ENCODE results near the gene M1AP. TPM values are rescaled to one million over a fixed set of nuclear protein-coding genes. Genes with fewer than 3 reads are reported as not detected.
A peak's percentile ranks its signal among the peaks of the same experiment; 100 is the strongest.

Gene M1AP
- total RNA-seq, 1 donor from 2014 or later: 0.10 TPM

GRCh38 chr2:74675090-74675489 is 27.0 kb upstream of the M1AP start:
- Mint-ChIP-seq H3K9me3 (no peaks in the 10 kb centered on the region), H3K4me3 (no peak overlapping the region), H3K4me1 (ENCODE audit: low read depth) (no peaks in the 10 kb centered on the region), H3K27me3 (ENCODE audit: insufficient read depth) (no peaks in the 10 kb centered on the region), H3K36me3 (ENCODE audit: low read depth) (peaks cover 1% of the 10 kb centered on the region), H3K27ac (no peak overlapping the region)
- intact Hi-C loops (cut with micrococcal nuclease): no loop called here
- no peak for DNase-seq (ENCODE audit: low spot score)

- Mint-ChIP-seq H3K4me3 (no peak overlapping the region), H3K36me3 (ENCODE audit: low read depth) (peaks cover 1% of the 10 kb centered on the region), H3K27ac (no peak overlapping the region), H3K4me1 (ENCODE audit: low read depth) (no peaks in the 10 kb centered on the region), H3K9me3 (no peaks in the 10 kb centered on the region), H3K27me3 (ENCODE audit: insufficient read depth) (no peaks in the 10 kb centered on the region)
- no peak for DNase-seq (ENCODE audit: low spot score)
- intact Hi-C loops (cut with micrococcal nuclease): no loop called here
Observed at GRCh38 chr2:74673826-74674528, 25.8 kb upstream of the M1AP start.

GRCh38 chr2:74671479-74671878 is 23.3 kb upstream of the M1AP start:
- Mint-ChIP-seq H3K4me1 (ENCODE audit: low read depth) (no peaks in the 10 kb centered on the region), H3K27ac (no peak overlapping the region), H3K36me3 (ENCODE audit: low read depth) (peaks cover 1% of the 10 kb centered on the region), H3K4me3 (no peak overlapping the region), H3K9me3 (no peaks in the 10 kb centered on the region), H3K27me3 (ENCODE audit: insufficient read depth) (no peaks in the 10 kb centered on the region)
- intact Hi-C loops (cut with micrococcal nuclease): no loop called here
- no peak for DNase-seq (ENCODE audit: low spot score)

- H3K27ac Mint-ChIP-seq: no peak overlapping the region
- no peak for DNase-seq (ENCODE audit: low spot score)
- no peaks in the 10 kb centered on the region for H3K9me3 Mint-ChIP-seq
- H3K4me3 Mint-ChIP-seq: no peak overlapping the region
- intact Hi-C loops (cut with micrococcal nuclease): no loop called here
- H3K4me1 Mint-ChIP-seq (ENCODE audit: low read depth): no peaks in the 10 kb centered on the region
- no peaks in the 10 kb centered on the region for H3K36me3 Mint-ChIP-seq (ENCODE audit: low read depth)
- no peaks in the 10 kb centered on the region for H3K27me3 Mint-ChIP-seq (ENCODE audit: insufficient read depth)
Observed at GRCh38 chr2:74670263-74670662, 22.1 kb upstream of the M1AP start.

GRCh38 chr2:74668087-74668486 is 20.0 kb upstream of the M1AP start:
- intact Hi-C loops (cut with micrococcal nuclease): no loop called here
- no peaks in the 10 kb centered on the region for H3K4me1 Mint-ChIP-seq (ENCODE audit: low read depth)
- no peak overlapping the region for H3K27ac Mint-ChIP-seq
- H3K36me3 Mint-ChIP-seq (ENCODE audit: low read depth): no peaks in the 10 kb centered on the region
- no peak overlapping the region for H3K4me3 Mint-ChIP-seq
- DNase-seq (ENCODE audit: low spot score): no peak
- no peaks in the 10 kb centered on the region for H3K9me3 Mint-ChIP-seq
- H3K27me3 Mint-ChIP-seq (ENCODE audit: insufficient read depth): no peaks in the 10 kb centered on the region

GRCh38 chr2:74659462-74659861 is 11.3 kb upstream of the M1AP start:
- Mint-ChIP-seq H3K9me3 (no peaks in the 10 kb centered on the region), H3K36me3 (ENCODE audit: low read depth) (peaks cover 6% of the 10 kb centered on the region), H3K27me3 (ENCODE audit: insufficient read depth) (peaks cover 18% of the 10 kb centered on the region), H3K27ac (no peak overlapping the region), H3K4me1 (ENCODE audit: low read depth) (peaks cover 12% of the 10 kb centered on the region), H3K4me3 (no peak overlapping the region)
- intact Hi-C loops (cut with micrococcal nuclease): loop anchor here (10.0 kb wide), 4 partner anchors 235 to 1485 kb away; partner anchors contain the start of genes C2orf81, EGR4, GCFC2 and WDR54
- no peak for DNase-seq (ENCODE audit: low spot score)

- Mint-ChIP-seq H3K27ac (no peak overlapping the region), H3K27me3 (ENCODE audit: insufficient read depth) (peaks cover 18% of the 10 kb centered on the region)
- intact Hi-C loops (cut with micrococcal nuclease): loop anchor here (10.0 kb wide), 4 partner anchors 234 to 1484 kb away; partner anchors contain the start of genes C2orf81, EGR4, GCFC2 and WDR54
Observed at GRCh38 chr2:74658516-74658915, 10.4 kb upstream of the M1AP start.

GRCh38 chr2:74655579-74655978 is 7.4 kb upstream of the M1AP start:
- H3K4me1 Mint-ChIP-seq (ENCODE audit: low read depth): peaks cover 12% of the 10 kb centered on the region
- peaks cover 29% of the 10 kb centered on the region for H3K27me3 Mint-ChIP-seq (ENCODE audit: insufficient read depth)
- no peak overlapping the region for H3K27ac Mint-ChIP-seq
- no peak for DNase-seq (ENCODE audit: low spot score)
- H3K9me3 Mint-ChIP-seq: no peaks in the 10 kb centered on the region
- peaks cover 6% of the 10 kb centered on the region for H3K36me3 Mint-ChIP-seq (ENCODE audit: low read depth)
- intact Hi-C loops (cut with micrococcal nuclease): loop anchor here (2.0 to 10.0 kb wide), 6 partner anchors 59 to 1481 kb away; partner anchors contain the start of genes C2orf81, EGR4, GCFC2 and PCGF1
- H3K4me3 Mint-ChIP-seq: peak overlapping the region; percentile 89

More at GRCh38 chr2:74658516-74658915, 10.4 kb upstream of the M1AP start:
- Mint-ChIP-seq H3K36me3 (ENCODE audit: low read depth) (peaks cover 6% of the 10 kb centered on the region), H3K9me3 (no peaks in the 10 kb centered on the region), H3K4me1 (ENCODE audit: low read depth) (peaks cover 12% of the 10 kb centered on the region), H3K4me3 (no peak overlapping the region)
- DNase-seq (ENCODE audit: low spot score): no peak

GRCh38 chr2:74653985-74654882 is 6.1 kb upstream of the M1AP start, which contains the start of gene SEMA4F:
Gene SEMA4F, plus strand, starts transcription at chr2:74654247. Its CDS starts 130 bp downstream, at chr2:74654377.
- intact Hi-C loops (cut with micrococcal nuclease): loop anchor here (1.0 to 10.0 kb wide), 15 partner anchors 61 to 1479 kb away; partner anchors contain the start of genes AUP1, C2orf81, DOK1 and EGR4
- peak within 1 kb of the TSS; percentile 89 for H3K4me3 Mint-ChIP-seq
- H3K27ac Mint-ChIP-seq: peak within 1 kb of the TSS; percentile 4
- H3K27me3 Mint-ChIP-seq (ENCODE audit: insufficient read depth): peaks cover 37% of the 10 kb centered on the region
- no peaks in the 10 kb centered on the region for H3K9me3 Mint-ChIP-seq
- H3K4me1 Mint-ChIP-seq (ENCODE audit: low read depth): peaks cover 12% of the 10 kb centered on the region
- peaks cover 6% of the 10 kb centered on the region for H3K36me3 Mint-ChIP-seq (ENCODE audit: low read depth)
- peak; percentile 92 for DNase-seq (ENCODE audit: low spot score)

GRCh38 chr2:74653589-74653984 is 5.5 kb upstream of the M1AP start:
- intact Hi-C loops (cut with micrococcal nuclease): loop anchor here (5.0 to 10.0 kb wide), 6 partner anchors 66 to 1479 kb away; partner anchors contain the start of genes C2orf81, EGR4, GCFC2 and POLE4
- Mint-ChIP-seq H3K9me3 (no peaks in the 10 kb centered on the region), H3K4me1 (ENCODE audit: low read depth) (peaks cover 12% of the 10 kb centered on the region), H3K27me3 (ENCODE audit: insufficient read depth) (peaks cover 43% of the 10 kb centered on the region), H3K36me3 (ENCODE audit: low read depth) (peaks cover 6% of the 10 kb centered on the region), H3K27ac (no peak overlapping the region), H3K4me3 (peak overlapping the region; percentile 89)
- no peak for DNase-seq (ENCODE audit: low spot score)

GRCh38 chr2:74646834-74647482 is 1.2 kb downstream of the M1AP start:
- peaks cover 33% of the 10 kb centered on the region for H3K27me3 Mint-ChIP-seq (ENCODE audit: insufficient read depth)
- intact Hi-C loops (cut with micrococcal nuclease): no loop called here
- H3K4me3 Mint-ChIP-seq: no peak overlapping the region
- peaks cover 2% of the 10 kb centered on the region for H3K36me3 Mint-ChIP-seq (ENCODE audit: low read depth)
- DNase-seq (ENCODE audit: low spot score): no peak
- H3K9me3 Mint-ChIP-seq: no peaks in the 10 kb centered on the region
- H3K27ac Mint-ChIP-seq: no peak overlapping the region
- no peaks in the 10 kb centered on the region for H3K4me1 Mint-ChIP-seq (ENCODE audit: low read depth)

- Mint-ChIP-seq H3K4me3 (no peak overlapping the region), H3K27me3 (ENCODE audit: insufficient read depth) (peaks cover 33% of the 10 kb centered on the region), H3K36me3 (ENCODE audit: low read depth) (peaks cover 2% of the 10 kb centered on the region), H3K9me3 (no peaks in the 10 kb centered on the region), H3K4me1 (ENCODE audit: low read depth) (no peaks in the 10 kb centered on the region), H3K27ac (no peak overlapping the region)
- no peak for DNase-seq (ENCODE audit: low spot score)
- intact Hi-C loops (cut with micrococcal nuclease): no loop called here
Observed at GRCh38 chr2:74646201-74646600, 1.9 kb downstream of the M1AP start.
